Left forelimb (tissue), 1 donor: ENCODE results near the gene HRH3.

Source experiments
- DNase-seq: peaks from one replicate; pipeline ENCODE4 v3.0.0-alpha.2; 2018; ENCODE audit warnings: low spot score

Gene HRH3

DNA sequence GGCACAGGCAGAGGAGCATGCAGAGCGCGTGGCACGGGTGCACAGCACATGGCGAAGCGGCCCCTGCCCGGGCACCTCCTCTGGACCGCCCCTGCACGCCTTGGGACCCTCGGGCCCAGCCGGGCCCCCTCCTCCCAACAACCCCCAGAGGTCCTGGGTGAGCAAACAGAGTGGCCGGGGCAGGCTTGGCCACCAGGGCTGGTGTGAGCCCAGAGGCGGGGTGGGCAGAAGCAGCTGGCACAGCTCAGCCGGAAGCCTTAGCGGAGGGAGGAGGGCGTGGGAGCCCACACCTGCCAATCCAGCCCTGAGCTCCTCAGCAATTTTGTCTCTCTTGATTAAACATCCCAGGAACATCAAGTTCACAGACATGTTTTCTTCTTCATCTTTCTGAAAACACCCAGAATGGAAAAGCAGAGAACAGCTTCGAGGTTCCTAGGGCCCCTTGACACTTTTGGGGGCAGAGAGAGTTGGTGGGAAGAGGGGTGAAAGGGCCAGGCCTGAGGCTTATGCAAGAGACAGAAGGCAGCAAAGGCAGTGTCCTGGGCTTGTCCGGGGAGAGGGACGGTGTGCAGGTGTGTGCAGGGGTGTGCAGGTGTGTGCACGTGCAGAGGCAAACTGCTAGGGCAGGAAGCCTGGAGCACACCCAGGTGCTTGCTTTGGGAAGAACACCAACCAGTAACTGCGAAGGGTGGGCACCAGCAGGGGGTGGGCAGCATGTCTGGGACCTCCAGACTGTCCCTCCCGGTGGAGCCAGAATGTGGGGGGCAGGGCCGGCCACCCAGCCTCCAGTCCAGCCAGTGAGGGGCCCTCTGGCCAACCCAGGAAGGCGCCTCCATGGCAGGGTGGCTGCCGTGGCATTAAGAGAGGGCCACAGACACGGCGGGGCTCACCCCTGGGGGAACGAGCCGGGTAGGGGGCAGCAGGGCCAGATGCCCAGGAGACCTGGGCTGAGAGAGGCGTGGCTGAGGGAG lies 4.8 kb downstream of the HRH3 start:
- no peak for DNase-seq

DNA sequence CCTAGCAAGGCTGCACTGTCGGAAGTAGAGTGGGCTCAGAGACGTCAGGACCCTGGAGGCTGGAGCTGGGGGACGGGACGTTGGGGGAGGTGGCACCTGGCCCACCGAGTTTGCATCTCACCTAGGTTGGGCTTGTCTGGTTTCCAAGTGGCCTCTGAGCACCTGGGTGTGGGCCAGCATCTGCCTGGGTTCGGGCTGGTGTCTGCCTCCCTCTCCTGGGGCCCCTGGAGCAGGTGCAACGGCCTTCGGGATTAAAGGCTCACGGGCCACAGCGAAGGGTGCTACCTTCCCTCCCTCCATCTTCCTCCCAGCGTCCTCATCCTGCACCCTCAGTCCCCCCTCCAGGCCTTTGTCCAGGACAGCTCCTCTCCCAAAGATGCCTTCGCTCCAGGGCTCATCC lies 6.0 kb downstream of the HRH3 start:
- DNase-seq = no peak

DNA sequence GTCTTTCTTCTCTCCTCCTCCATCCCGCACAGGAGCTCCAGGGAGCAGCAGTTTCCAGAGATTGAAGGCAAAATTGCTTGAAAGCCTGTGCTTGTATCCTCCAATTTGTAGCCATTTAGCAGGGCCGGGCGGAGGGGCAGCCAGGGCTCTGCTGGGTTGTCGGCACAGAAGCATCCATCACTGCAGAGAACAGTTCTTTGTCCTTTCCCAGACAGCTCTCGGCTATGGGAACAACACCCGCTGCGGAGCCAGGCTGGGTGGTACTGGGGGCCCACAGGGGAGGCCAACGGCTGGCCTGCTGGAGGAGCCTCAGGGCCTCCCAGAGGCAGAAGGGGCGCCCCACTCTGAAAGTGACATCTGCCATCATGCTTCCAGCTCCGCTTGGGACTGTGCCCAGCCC lies 7.8 kb downstream of the HRH3 start:
- no peak for DNase-seq

- DNase-seq = no peak
Measured at GRCh38 chr20:62211769-62212288, 8.2 kb downstream of the HRH3 start.

- no peak for DNase-seq
Measured at GRCh38 chr20:62211216-62211615, 8.9 kb downstream of the HRH3 start.

- no peak for DNase-seq
Measured at GRCh38 chr20:62210496-62210855, 9.6 kb downstream of the HRH3 start.

DNA sequence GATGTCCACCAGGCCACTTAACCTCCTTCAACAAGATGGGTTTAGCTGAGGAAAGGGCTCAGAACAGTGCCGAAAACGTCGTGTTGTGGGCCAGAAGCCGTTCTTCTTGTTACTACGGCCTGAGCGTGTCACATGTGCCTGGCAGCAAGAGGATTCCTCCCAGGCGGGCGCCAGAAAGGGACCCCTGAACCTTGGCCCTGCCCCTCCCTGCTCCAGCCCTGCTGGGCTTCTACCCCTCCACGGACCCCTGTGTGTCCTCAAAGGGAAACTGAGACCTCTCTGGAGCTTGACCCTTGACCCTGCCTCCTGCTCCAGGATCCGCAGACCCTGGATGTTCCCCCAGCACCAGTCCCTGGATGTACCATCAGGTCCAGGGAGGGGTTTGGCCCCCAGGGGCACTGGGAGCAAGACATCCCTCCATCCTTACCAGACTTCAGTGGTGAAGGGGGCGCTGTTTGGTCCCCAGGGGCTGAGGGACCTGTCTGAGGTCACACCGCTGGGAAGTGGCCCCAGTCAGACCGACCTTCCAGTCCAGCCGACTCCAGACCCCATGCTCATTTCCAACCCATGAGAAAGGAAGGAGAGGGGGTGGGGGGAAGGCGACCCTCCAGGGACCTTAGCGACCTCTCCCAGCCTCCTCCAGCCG lies 10.1 kb downstream of the HRH3 start:
- no peak for DNase-seq

DNA sequence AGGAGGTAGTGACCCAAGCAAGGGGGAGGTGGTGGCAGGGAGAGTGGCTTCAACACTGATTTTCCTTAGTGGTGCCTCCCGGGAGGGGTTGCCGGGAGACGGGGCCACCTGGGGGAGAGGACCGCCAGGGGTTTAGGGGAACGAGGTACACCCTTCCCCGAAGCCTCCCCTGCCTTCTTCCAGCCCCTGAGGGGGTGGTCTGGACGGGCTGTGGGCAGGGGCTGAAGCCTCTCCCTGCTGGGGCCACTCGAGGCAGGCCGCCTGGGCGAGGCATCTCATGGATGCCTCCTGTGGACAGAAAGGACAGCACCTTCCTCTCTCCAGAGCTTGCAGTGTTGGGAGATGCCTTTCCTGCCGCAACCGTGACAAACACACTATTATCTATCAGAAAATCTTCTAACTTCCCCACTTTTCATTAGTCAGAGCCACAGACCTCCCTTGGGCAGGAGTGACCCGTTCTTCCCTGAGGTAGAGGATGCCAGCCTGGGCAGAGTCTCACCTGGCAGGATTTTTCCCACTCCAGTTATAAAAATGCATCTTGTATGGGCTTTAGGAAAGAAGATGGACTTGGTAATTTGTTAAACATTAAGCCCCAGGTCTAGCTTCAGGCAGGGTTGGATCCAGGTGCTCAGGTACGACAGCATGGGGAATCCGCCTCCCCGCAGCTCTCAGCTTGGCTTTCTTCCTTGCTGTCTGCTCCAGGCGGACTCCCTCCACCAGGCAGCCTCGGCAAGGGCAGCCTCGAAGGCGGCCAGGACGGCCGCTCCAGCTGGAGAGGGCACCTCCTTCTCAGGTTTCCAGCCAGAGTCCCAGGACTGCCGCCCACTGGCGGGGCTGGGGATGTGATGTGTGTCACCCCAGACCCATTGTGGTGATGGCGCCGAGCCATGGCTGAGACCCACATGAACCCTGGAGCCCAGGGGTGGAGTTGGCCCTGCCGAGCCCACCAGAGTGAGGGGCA lies 11.0 kb downstream of the HRH3 start:
- DNase-seq = no peak

GRCh38 chr20:62208061-62208794 lies 11.8 kb downstream of the HRH3 start:
- DNase-seq = no peak

DNA sequence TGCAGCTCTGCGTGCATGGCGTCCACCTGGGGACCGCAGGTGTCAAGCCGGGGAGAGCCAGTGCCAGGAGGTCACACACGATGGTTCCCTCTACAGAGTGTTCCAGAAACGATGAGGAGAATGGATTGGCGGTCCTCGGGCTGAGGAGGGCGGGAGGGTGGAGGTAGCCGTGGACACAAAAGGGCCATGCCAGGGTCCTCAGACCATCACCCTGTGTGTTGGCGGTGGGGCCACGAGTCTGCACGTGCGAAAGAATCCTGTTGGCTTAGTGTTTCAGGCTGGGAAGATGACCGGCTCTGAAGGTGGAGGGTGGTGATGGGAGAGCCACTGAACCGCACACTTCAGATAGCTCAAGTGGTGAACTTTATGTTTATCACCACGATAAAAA lies 13.7 kb downstream of the HRH3 start:
- no peak for DNase-seq

- no peak for DNase-seq
Measured at GRCh38 chr20:62205618-62206387, 14.3 kb downstream of the HRH3 start.

DNA sequence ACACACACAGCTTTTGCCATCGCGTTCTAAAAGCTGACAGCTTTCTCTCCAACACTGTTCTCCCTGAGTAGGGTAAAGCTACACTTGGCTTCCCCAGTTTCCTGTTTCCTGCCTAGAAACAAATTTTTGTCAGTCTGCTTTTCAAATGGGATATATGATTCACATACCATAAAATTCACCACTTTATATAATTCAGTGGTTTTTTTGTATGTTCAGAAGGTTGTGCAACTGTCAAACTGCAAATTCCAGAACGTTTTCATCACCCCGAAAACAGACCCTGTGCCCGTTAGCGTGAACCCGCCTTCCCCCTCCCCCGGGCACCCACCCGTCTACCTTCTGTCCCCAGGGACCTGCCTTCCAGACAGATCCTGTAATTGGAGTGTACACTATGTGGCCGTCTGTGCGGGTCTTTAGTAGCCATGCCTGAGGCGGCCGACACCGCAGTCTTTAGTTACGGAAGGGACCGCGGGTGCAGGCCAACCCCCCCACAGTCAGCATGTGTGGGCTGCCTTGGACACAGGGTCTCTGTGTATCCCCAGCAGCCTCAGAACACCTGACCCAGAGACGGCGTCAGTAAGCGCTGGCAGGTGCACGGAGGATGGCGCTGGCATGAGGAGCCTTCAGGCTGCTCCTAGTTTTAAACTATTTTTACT lies 16.6 kb downstream of the HRH3 start:
- no peak for DNase-seq

- no peak for DNase-seq
Measured at GRCh38 chr20:62202676-62203377, 17.3 kb downstream of the HRH3 start.

- no peak for DNase-seq
Measured at GRCh38 chr20:62202083-62202395, 18.0 kb downstream of the HRH3 start.

GRCh38 chr20:62201173-62202082 lies 18.6 kb downstream of the HRH3 start:
- DNase-seq = no peak

DNA sequence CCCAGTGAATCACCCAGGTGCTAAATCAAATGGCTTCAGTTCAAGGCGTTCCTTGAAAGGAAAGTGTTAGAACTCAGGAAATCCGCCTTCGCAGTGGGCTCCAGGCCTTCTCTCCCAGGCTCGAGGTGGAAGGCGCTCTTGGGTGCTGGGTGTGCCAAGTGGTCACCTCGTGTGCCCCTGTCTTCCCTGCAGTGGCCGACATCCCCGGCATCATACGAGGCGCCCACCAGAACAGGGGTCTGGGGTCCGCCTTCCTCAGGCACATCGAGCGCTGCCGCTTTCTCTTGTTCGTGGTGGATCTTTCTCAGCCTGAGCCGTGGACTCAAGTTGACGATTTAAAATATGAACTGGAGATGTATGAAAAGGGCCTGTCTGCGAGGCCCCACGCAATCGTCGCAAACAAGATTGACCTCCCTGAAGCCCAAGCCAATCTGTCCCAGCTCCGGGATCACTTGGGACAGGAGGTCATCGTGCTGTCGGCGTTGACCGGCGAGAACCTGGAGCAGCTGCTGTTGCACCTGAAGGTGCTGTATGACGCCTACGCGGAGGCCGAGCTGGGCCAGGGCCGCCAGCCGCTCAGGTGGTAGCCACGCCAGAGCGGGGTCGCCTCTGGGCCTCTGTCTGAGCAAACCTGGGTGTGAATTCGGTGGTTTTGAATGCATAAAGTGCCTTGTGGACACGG lies 19.4 kb downstream of the HRH3 start:
- no peak for DNase-seq

DNA sequence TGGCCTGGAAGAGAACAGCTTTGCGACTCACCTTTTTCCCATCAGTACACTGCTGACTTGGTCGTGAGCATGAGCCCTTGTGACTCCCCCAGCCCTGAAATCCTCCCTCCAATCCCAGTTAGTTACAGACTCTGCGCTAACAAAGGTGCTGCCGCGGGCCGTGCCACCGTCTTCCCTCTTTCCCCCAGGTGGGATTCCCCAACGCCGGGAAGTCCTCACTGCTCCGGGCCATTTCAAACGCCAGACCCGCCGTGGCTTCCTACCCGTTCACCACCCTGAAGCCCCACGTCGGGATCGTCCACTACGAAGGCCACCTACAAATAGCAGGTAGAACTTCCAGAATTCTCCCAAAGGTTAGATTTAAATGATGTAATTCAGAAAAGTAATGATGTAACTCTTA lies 21.1 kb downstream of the HRH3 start:
- no peak for DNase-seq

- no peak for DNase-seq
Measured at GRCh38 chr20:62198496-62198895, 21.6 kb downstream of the HRH3 start.
